GM18907 (cell line): ENCODE measurements around the gene RASA2.
"Not testable (repeated sequence)": the region's sequence is repeated elsewhere in the genome, so short reads cannot be mapped to it uniquely, and the experiment has no call there.

ENCODE experiments used
- ATAC-seq: cut with Tn5 transposase; IDR thresholded peaks from one replicate; pipeline ENCODE4 v1.9.1; 2021; ENCODE audit warnings: mild to moderate bottlenecking, moderate library complexity; ENCODE audit not compliant: unreplicated experiment

Gene RASA2

GRCh38 chr3:141455603-141456300 lies 31.1 kb upstream of the RASA2 start:
- ATAC-seq, result no peak

GRCh38 chr3:141456301-141456625 lies 30.6 kb upstream of the RASA2 start:
- ATAC-seq, result no peak

- no peak for ATAC-seq
Measured at GRCh38 chr3:141457624-141458236, 29.1 kb upstream of the RASA2 start.

DNA sequence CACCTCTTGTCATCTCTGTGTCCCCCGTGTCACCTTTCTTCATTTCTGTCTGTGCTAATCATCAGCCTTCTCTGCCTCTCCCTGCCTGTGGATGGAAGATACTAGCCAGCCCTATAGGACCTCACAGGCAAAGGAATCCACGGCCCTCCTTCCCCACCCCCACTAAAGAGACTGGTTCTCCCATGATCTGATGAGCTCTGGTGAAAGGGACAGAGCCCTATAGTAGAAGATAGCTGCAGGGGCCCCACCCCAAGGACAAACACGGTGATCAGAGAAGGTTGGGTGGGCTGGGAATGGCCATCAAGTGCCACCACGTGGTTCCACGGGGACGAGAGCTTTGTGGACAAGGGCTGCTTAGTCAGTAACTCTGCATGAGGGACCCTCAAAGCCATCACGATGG lies 27.8 kb upstream of the RASA2 start:
- ATAC-seq, result no peak

GRCh38 chr3:141460097-141460704 lies 26.6 kb upstream of the RASA2 start:
- ATAC-seq, result peak; percentile 92

DNA sequence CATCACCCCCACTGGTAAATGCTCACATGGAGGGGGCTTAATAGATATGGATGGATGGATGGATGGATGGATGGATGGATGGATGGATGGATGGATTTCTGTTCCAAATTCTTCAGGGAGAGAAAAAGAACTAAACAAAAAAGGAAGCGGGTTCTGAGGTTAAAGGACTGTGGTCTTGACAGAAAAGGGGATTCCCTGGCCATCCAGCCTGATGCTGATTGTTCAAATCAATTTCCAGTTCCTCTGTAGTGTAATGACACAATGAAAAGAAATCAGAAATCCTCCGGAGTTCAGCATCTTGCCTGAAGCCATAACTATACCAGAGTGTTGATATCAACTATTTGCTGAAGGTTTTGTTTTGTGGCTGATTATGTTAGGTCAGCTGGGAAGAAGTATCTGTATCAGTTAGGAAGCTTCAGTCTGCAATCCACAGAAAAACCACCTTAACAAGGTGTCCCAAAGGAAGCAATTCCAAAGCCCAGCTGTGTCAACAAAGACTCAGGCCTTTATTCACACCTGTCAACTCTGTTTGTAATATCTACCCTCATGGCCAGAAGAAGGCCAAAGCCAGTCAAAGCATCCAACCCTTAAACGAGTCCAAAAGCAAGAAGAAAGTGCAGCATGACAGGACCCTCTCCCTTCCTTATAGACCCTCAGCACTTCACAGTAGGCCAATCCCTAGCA lies 24.5 kb upstream of the RASA2 start:
- no peak for ATAC-seq

- no peak for ATAC-seq
Measured at GRCh38 chr3:141465221-141465620, 21.6 kb upstream of the RASA2 start.

DNA sequence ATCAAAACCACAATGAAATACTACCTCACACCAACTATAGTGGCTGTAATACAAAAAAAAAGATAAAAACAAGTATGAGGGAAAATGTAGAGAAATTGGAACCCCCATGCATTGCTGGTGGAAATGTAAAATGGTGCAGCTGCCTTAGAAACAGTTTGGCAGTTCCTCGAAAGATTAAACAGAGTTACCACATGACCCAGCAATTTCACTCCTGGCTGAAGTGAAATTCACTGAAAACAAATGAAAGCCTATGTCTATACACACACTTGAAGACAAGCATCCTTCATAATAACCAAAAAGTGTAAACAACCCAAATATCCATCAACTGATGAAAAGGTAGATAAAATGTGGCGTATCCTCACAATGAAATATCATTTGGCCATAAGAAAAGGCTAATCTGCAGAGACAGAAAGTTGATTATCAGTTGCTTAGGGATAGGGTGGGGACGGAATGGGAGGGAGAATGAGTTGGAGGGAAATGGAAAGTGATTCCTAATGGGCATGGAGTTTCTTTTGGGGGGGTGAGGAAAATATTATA lies 20.1 kb upstream of the RASA2 start:
- ATAC-seq, result no peak

DNA sequence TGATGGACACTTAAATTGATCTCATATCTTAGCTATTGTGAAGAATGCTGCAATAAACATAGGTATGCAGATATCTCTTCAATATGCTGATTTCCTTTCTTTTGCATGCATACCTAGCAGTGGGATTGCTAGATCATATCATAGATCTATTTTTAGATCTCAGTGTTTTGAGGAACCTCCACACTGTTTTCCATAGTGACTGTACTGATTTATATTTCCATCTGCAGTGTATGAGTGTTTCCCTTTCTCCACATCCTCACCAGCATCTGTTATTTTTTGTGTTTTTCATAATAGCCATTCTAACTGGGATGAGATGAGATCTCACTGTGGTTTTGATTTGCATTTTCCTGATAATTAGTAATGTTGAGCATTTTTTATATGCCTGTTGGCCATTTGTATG lies 17.1 kb upstream of the RASA2 start:
- no peak for ATAC-seq

GRCh38 chr3:141471160-141471559 lies 15.7 kb upstream of the RASA2 start:
- no peak for ATAC-seq

DNA sequence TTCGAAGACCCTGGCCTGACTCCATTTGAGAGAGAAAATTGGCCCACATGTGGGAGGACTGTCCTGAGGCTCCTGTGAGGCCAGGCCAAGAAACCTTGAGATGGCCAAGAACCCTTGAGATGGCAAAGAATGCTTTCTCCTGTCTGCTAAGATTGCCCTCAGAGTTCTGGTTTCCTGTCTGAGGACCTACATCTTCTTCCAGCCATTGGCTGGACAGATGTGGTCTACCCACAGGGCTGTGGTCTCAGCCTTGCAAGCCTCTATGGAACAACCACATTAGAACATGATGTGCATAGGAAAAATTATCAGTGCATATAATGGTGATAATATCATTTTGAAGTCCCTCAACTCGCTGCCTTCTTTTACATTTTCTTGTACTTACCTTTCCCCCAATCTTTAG lies 10.8 kb upstream of the RASA2 start:
- no peak for ATAC-seq

GRCh38 chr3:141477224-141477623 lies 9.6 kb upstream of the RASA2 start:
- ATAC-seq, result no peak

DNA sequence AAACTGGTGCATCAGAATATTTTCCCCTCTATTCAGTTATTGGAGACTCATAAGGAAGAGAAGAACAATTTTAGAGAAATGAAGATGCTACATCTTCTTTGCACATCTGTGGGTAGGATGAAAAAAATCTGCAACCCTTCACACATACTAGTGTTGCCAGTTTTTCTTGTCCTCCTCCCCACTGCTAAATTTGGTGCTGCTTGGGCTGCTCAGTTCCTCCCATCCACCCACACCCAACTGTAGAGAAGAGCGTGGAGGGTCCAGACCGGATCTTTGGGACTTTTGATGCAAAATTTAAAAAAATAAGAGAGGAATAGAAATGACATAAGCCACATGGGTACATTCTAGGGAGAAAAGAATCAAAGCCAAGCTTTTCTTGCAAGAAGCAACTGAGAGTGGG lies 8.7 kb upstream of the RASA2 start:
- ATAC-seq, result no peak

GRCh38 chr3:141478840-141479239 lies 8.0 kb upstream of the RASA2 start:
- ATAC-seq, result not testable (repeated sequence)

- no peak for ATAC-seq
Measured at GRCh38 chr3:141482245-141482922, 4.4 kb upstream of the RASA2 start.

GRCh38 chr3:141484701-141485287 lies 2.0 kb upstream of the RASA2 start:
- no peak for ATAC-seq

GRCh38 chr3:141485641-141486495 lies 959 bp upstream of the RASA2 start:
- ATAC-seq, result no peak

- ATAC-seq, result no peak
Measured at GRCh38 chr3:141486496-141486745, 406 bp upstream of the RASA2 start.

DNA sequence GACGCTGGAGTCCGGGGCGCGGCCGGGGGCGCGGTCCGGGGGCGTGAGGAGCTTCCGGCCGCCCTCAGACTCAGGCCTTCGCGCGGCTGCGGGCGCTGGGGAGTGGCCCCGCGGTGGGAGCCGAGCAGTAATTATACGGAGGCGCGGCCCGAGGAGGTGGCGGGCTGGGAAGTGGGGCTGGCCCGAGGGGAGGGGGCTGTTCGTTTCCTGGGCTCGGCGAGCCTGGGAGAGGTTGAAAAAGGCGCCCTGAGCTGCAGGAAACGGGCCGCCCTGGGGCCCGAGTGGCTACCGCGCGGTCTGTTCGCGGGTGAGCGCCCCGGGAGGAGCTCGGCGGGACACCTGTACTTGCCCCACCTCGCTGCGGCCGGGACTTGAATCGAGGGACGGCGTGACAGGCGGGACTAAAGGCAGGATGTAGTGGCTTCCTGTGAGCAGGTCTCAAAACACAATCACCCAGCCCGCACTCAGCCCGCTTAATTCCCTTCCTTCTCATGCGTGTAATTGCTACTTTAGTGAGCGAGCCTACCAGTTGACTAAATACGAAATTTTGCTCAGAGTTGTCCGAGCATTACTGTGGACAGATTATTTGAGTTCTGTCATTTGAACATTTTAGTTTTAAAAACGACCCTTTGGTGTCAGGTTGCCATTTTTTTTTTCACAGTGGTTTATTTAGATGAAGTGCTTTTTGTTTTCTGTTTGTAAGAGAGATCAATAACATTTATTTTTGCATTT lies 860 bp downstream of the RASA2 start:
- peak; percentile 85 for ATAC-seq
